ENCODE data around the gene TIGD6.

GRCh38 chr5:150035139-150035895, 34.9 kb upstream of the TIGD6 start:
- TF ChIP-seq EZH2 (IDR thresholded peaks at IDR 0.05) = no peak
- TF ChIP-seq POLR2A (IDR thresholded peaks at IDR 0.05; ENCODE audit: borderline replicate concordance, extremely low read depth, insufficient read depth, insufficient read length) = no peak
- no peak for TF ChIP-seq JUND (IDR thresholded peaks at IDR 0.05)
- no peak for TF ChIP-seq CTCF (IDR thresholded peaks at IDR 0.05 in 2 of 3, conservative IDR thresholded peaks at IDR 0.05 in 1 of 3; ENCODE audit: borderline replicate concordance in 1 of 3, insufficient read depth in 1 of 3, low read depth in 2 of 3, low read length in 2 of 3)
- no peak for TF ChIP-seq CEBPB (IDR thresholded peaks at IDR 0.05; ENCODE audit: low read depth)
- TF ChIP-seq SRF (IDR thresholded peaks at IDR 0.05; ENCODE audit: low read depth) = no peak
- no peak for TF ChIP-seq ELF1 (IDR thresholded peaks at IDR 0.05; ENCODE audit: borderline replicate concordance, low read depth)
- TF ChIP-seq REST (IDR thresholded peaks at IDR 0.05; ENCODE audit: low read depth) = no peak
- no peak for TF ChIP-seq POLR2AphosphoS5 (IDR thresholded peaks at IDR 0.05; ENCODE audit: low read depth, low read length)
- TF ChIP-seq MAX (IDR thresholded peaks at IDR 0.05) = no peak
- no peak for TF ChIP-seq ATF3 (IDR thresholded peaks at IDR 0.05)

Measured in HCT116 (cell line).